Psoas muscle (tissue), 8 donors: Measurements from ENCODE around the gene EPB41L2. TPM values are rescaled to one million over a fixed set of nuclear protein-coding genes. Genes with fewer than 3 reads are reported as not detected.

Experiments used
- ATAC-seq, 4 donors: fragments of 200-7000 bp; cut with Tn5 transposase; one replicate each; pipeline ENCODE4 v1.9.1; 2020; ENCODE audit warnings: moderate library complexity in 3 of 4, mild to moderate bottlenecking in 2 of 4
- DNase-seq, 2 donors: peaks; one replicate each; pipeline ENCODE4 v3.0.0-alpha.2; 2020
- H3K27ac ChIP-seq: fragments of 200-600 bp; one replicate; pipeline ENCODE4 v1.8.0; 2022
- H3K27me3 ChIP-seq, 3 donors: fragments of 200-600 bp in 1 of 3; one replicate each; pipeline versions ENCODE4 v1.6.1 to v1.8.0; 2013 to 2022; ENCODE audit warnings: low read length in 2 of 3, mild to moderate bottlenecking in 2 of 3, moderate library complexity in 1 of 3; ENCODE audit not compliant: insufficient read depth in 3 of 3
- H3K36me3 ChIP-seq, 2 donors: fragments of 200-600 bp in 1 of 2; one replicate each; pipeline versions ENCODE4 v1.6.1 to v1.8.0; 2013 to 2022; ENCODE audit warnings: low read depth in 1 of 2, mild to moderate bottlenecking in 1 of 2, moderate library complexity in 1 of 2; ENCODE audit not compliant: insufficient read depth in 1 of 2
- H3K4me1 ChIP-seq: fragments of 200-600 bp; one replicate; pipeline ENCODE4 v1.8.0; 2022
- H3K4me3 ChIP-seq: fragments of 200-600 bp; one replicate; pipeline ENCODE4 v1.8.0; 2022; ENCODE audit warnings: mild to moderate bottlenecking
- H3K9me3 ChIP-seq: fragments of 200-600 bp; one replicate; pipeline ENCODE4 v1.8.0; 2022
- WGBS, 3 donors: extraction: QIAGEN DNeasy Blood & Tissue Kit; methylation state at CpG; one replicate each; pipeline versions ENCODE4 v1.1.6 to v1.1.7; 2013; 5-methylcytosine and 5-hydroxymethylcytosine counted together
- intact Hi-C, 2 donors: fragments of 100-400 bp; cut with DNase I; formaldehyde crosslinking; loops; one replicate each; pipeline versions ENCODE4 v1.11.0 to v1.14.2; 2022
- polyA plus RNA-seq, 3 donors: library from polyadenylated mRNA; stranded (reverse); fragments of 200-250 nt; gene quantifications; one replicate each; pipeline ENCODE4 v1.2.3, GENCODE V29; 2013
- total RNA-seq, 4 donors: library from RNA; stranded (reverse); fragmentation: NEBNext Ultra II Directional in 2 of 4; extraction: Animal tissue kit (Norgen Biotek cat#: 25700) in 2 of 4; gene quantifications; one replicate each; pipeline versions ENCODE4 v1.2.1 to v1.2.4, GENCODE V29; 2021 to 2023
- TF ChIP-seq, protein P1 (sequence below): fragments of 200-600 bp; IDR thresholded peaks from one replicate; pipeline ENCODE4 v1.8.0; 2022; ENCODE audit warnings: antibody characterized with exemption
- donor health status: healthy with polysubstance abuse.
- donor health status: DM: no; HTN: no; CAD: no; lungs with moderate emphysema.
- donor health status: Bipolar disorder and iron deficiency.
- donor health status: healthy.
- donor health status: DM: yes; HTN: yes; CAD: no.
- donor health status: DM: no; HTN: no; CAD: no.
- donor health status: DM: no; HTN: no; CAD: no.
- donor health status: DM: yes; HTN: yes; CAD: no.

The EPB41L2 gene
- total and polyA plus RNA-seq, 7 donors, result 8.5 to 75.7 (median 22.7) TPM

- no peaks in the 10 kb centered on the region for H3K27me3 ChIP-seq
- WGBS, 3 donors, result 35 to 52% (median 45%) methylated on average over 3 of the region's 3 CpGs
- no peaks in the 10 kb centered on the region for H3K36me3 ChIP-seq
- peaks cover 17% of the 10 kb centered on the region for H3K4me1 ChIP-seq
- DNase-seq (no peak), ATAC-seq (no peak)
- no peak overlapping the region for H3K27ac ChIP-seq
- TF ChIP-seq, protein P1, sequence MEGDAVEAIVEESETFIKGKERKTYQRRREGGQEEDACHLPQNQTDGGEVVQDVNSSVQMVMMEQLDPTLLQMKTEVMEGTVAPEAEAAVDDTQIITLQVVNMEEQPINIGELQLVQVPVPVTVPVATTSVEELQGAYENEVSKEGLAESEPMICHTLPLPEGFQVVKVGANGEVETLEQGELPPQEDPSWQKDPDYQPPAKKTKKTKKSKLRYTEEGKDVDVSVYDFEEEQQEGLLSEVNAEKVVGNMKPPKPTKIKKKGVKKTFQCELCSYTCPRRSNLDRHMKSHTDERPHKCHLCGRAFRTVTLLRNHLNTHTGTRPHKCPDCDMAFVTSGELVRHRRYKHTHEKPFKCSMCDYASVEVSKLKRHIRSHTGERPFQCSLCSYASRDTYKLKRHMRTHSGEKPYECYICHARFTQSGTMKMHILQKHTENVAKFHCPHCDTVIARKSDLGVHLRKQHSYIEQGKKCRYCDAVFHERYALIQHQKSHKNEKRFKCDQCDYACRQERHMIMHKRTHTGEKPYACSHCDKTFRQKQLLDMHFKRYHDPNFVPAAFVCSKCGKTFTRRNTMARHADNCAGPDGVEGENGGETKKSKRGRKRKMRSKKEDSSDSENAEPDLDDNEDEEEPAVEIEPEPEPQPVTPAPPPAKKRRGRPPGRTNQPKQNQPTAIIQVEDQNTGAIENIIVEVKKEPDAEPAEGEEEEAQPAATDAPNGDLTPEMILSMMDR, result no peak
- no peak overlapping the region for H3K4me3 ChIP-seq
- no peaks in the 10 kb centered on the region for H3K9me3 ChIP-seq
- intact Hi-C loops, result no loop called here
Measured at GRCh38 chr6:131023834-131024504, 39.1 kb downstream of the EPB41L2 start.

GRCh38 chr6:131022691-131023090, 40.4 kb downstream of the EPB41L2 start:
- intact Hi-C loops, result no loop called here
- Histone ChIP-seq H3K4me1 (peaks cover 4% of the 10 kb centered on the region), H3K27me3 (no peaks in the 10 kb centered on the region), H3K9me3 (no peaks in the 10 kb centered on the region), H3K36me3 (no peaks in the 10 kb centered on the region), H3K27ac (no peak overlapping the region), H3K4me3 (no peak overlapping the region)
- 58 to 65% (median 60%) methylated on average over 4 of the region's 4 CpGs for WGBS, 3 donors
- no peak for ATAC-seq
- TF ChIP-seq, protein P1, result no peak
- no peak for DNase-seq

DNA sequence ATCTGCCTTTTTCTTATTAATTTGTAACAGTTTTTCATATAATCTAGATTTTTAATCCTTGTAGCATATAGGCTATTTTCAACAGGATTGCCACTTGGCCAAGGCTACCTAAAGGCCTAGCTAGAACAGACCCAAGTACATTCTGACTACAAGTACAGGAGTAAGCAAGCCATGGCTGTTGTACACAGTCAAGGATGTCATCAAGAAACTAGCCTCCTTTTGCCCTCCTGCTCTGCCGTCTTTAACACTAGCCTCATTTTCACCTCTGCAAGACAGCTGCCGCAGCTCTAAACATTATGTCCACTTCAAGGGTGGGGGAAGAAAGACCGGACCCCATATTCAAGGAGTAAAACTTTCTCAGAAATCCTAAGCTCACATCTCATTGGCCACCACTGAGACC, 45.1 kb downstream of the EPB41L2 start:
- intact Hi-C loops, result no loop called here
- WGBS, 3 donors, result 92 to 96% (median 95%) methylated on average over 3 of the region's 3 CpGs

DNA sequence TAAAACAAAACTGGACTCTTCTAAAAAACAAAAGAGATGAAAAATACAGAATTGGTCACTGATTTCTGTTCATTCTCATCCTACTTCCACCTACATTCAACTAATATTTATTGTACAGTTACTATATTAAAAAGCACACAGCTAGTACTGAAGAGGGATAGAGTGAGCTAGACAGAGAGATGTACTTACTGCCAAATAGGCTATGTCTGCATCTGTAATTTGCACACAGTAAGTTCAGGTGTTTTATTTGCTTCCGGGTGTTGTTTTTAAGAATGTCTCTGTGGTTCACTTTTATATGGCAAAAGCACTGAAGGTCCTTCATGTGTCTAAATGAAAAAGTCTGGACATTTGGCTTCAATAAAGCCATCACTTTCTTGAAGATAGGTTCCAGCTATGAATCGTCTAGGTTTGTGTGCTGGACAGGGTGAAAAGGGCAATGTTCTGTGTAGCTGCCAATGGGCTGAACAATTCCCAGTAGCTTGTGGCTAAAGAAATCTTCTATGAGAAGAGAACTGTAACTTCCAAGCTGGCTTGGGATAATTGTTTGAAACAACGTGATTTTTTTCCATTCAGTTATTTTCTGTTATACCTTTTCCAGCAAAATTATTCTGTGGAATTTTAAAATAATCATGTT, 47.3 kb downstream of the EPB41L2 start:
- TF ChIP-seq, protein P1, result no peak
- DNase-seq (no peak), ATAC-seq (no peak)
- H3K27me3 ChIP-seq, result no peaks in the 10 kb centered on the region
- intact Hi-C loops, result no loop called here
- H3K27ac ChIP-seq, result no peak overlapping the region
- H3K4me1 ChIP-seq, result peaks cover 19% of the 10 kb centered on the region
- WGBS, 3 donors, result 10 to 17% (median 13%) methylated on average over 3 of the region's 3 CpGs
- H3K9me3 ChIP-seq, result no peaks in the 10 kb centered on the region
- no peak overlapping the region for H3K4me3 ChIP-seq
- H3K36me3 ChIP-seq, result no peaks in the 10 kb centered on the region

More for the DNA sequence above, 45.1 kb downstream of the EPB41L2 start:
- peaks cover 19% of the 10 kb centered on the region for H3K4me1 ChIP-seq
- H3K27me3 ChIP-seq, result no peaks in the 10 kb centered on the region
- H3K27ac ChIP-seq, result no peak overlapping the region
- H3K4me3 ChIP-seq, result no peak overlapping the region
- DNase-seq, result no peak
- TF ChIP-seq, protein P1, result no peak
- H3K9me3 ChIP-seq, result no peaks in the 10 kb centered on the region
- H3K36me3 ChIP-seq, result no peaks in the 10 kb centered on the region
- ATAC-seq, result no peak
